NCI-H526 (cell line): Measurements from ENCODE around the gene SPATA6L.

Experiments
- DNase-seq, 2 experiments: peaks; one replicate each; lab custom pipeline; 2025; lab: John Stamatoyannopoulos, UW

SPATA6L gene

DNA sequence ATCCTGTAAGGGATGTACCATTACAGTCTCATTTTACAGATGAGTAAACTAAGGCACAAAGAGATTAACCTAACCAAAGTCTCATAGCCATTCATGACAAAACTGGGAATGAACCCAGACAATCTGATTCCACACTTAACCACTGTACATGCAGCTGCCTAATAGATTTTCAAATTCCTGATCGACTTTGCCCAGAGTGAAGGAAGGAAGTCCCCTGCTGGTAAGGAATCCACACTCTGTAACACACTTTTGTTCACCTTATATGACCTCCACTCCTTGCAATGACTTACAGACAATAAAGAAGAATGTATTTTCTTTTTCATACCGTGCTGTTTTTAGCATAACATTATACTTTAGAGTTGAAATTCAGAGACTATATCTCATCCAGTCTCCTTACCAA is 35.4 kb downstream of the SPATA6L start:
- no peak for DNase-seq

DNA sequence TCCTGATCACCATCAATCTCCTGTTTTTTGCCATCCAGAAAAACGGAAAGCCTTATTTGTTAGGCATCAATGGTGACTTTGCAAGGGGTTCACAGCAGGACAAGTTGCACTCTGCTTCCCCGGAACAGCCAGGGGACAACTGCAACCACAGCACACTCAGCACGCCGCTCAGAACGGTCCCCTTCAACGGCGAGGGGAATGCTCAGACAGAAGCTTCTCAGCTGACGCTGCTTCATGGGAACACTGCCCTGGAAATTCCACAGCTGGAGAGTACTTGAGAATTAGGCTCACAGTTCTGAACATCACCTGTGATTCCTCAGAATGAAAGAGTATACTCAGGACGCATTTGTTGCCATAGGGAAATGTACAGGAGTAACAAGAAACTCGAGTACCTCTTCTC is 44.3 kb downstream of the SPATA6L start:
- no peak for DNase-seq

- no peak for DNase-seq
Observed at GRCh38 chr9:4620881-4621555, 45.3 kb downstream of the SPATA6L start.

DNA sequence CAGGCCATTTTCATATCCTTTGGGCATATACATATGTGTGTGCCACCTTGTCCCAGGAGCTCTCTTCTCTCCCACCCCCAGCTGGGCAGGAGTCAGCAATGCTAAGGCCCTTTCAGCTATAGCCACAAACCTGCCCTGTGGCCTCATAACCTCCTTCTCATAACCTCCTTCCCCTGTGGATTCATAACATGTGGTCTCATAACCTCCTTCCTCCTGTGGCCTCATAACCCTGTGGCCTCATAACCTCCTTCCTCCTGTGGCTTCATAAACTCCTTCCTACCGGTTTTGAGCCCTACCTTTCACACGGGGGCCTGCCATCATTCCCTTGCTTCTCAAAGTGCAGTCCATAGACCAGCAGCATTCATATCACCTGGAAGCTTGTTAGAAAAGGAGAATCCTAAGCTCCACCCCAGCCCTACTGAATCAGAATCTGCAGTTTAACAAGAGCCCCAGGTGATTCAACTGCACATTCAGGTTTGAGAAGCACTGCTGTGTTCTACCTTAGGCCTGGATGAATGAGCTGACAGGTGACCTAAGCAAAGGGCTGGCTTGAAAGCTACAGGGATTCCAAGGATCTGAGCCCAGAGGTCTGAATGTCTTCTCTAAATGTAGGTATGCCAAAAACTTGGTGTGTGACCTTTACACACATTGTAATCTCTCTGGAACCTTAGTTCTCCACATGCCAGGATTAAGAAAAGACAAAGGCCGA is 46.1 kb downstream of the SPATA6L start:
- DNase-seq: no peak

GRCh38 chr9:4618700-4619099 is 47.6 kb downstream of the SPATA6L start:
- no peak for DNase-seq

- no peak for DNase-seq
Observed at GRCh38 chr9:4617752-4618151, 48.5 kb downstream of the SPATA6L start.

GRCh38 chr9:4615778-4616177 is 50.5 kb downstream of the SPATA6L start:
- DNase-seq: no peak

DNA sequence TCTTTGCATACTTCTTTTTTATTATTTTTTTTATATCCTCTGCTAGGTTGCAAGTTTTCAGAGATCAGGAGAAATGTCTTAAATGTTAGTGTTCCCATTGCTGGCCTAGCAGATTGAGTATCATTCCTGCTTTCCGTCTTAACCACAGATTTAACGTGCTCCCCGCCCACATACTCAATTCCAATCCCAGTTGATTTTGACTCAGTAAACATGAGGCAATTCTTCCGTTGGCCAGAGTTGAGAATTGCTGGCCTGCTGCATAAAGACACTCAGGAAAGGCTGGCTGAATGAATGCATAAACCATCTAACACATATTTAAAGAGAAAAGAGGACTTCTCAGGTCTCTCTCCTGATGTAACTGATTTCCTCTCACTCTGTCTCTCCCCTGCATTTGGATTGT is 51.0 kb downstream of the SPATA6L start:
- peak in 1 of 2 experiments; percentile 3 for DNase-seq

GRCh38 chr9:4614627-4615026 is 51.7 kb downstream of the SPATA6L start:
- DNase-seq: no peak

- DNase-seq: peak; percentile 21 to 33
Observed at GRCh38 chr9:4606033-4606432, 60.2 kb downstream of the SPATA6L start.

DNA sequence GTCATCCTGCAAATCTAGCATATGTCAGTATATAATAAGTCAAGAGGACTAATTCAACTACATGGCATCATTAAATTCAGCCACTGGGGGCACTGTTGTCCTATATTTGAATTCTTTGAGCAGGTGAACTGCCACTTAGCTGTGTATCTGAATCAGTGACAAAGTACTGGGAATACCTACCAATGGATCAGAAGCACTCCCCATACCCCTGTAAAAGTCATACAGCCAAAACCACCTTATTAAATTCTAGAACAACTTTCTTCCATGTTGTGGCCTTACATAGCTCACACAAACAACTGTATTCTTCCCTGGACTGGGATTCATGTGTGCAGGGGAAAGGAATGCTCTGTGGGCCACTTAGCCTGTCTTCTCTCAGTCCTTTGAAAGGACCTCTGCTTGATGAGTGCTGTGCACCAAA is 61.6 kb downstream of the SPATA6L start:
- peak; percentile 80 to 90 for DNase-seq

GRCh38 chr9:4603830-4604229 is 62.5 kb downstream of the SPATA6L start:
- no peak for DNase-seq

- no peak for DNase-seq
Observed at GRCh38 chr9:4600368-4600767, 65.9 kb downstream of the SPATA6L start.

DNA sequence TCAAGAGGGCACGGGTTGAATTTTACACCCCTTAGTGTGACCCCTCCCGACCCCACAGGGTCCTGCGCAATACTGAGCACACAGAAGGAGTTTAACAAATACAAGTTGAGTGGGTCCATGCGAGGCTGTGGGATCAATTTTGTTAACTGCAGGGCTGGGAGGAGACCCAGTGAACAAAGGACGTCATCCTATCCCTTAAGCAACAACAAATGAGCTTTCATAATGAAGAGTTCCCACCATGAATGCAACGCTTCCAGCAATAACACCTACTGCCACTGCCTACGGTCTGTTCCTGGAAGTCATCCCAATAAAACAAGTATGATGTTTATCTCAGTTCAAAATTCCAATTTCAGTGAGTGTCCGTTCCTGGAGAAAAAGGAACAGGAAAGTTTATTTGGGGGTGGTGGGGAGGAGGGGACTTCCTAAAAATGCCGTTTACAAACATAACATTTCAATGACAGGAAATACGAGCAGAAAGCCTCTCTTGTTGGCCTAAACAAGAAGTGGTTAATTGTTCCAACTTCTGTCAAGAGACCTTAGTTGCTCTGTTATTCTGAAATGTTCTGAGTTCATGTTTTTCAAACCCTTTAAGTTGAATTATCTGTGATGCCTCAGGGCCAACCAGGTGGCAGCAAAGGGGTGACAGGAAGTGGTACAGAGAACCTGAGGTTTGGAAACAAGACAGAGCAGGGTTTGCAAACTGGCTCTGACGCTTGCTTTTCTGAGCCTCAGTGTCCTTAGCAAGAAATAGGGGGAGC is 69.9 kb downstream of the SPATA6L start:
- no peak for DNase-seq

DNA sequence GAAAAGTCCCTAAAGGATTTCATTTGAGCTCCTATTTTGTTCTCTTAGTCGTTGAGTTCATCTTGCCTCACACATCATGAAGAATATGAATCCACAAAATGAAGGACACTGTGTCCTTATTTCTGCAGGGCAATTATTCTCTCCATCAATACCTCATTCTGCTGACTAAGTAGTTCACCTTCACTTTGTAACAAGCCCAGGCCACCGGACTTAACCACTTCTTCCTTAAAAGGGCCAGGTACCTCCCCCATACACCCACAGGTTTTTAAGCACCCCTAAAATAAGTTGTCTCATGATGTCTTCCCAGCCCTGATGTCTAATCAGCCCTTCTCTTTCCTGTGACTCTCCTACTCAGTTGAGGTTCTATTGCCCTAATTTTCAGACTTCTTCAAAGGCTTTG is 71.3 kb downstream of the SPATA6L start:
- no peak for DNase-seq

DNA sequence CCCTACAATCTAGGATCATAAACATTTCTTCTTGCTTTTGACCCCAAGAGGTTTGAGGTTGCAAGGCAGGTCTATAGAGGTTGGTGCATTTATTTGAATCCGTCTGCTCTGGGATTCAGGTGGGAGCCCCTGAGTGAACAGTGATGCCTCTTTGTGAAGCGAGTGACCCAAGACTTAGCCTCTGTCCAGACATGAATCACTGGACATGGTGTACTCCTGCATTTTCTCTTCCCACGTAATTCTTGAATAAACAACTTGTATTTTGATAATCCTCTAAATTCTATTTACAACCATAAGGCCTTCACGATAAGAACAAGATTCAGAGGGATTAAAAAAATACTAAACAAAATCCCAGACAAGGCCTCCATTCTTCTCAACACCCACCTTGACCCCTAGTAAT is 71.7 kb downstream of the SPATA6L start:
- DNase-seq: no peak

- DNase-seq: no peak
Observed at GRCh38 chr9:4592886-4593285, 73.4 kb downstream of the SPATA6L start.

- no peak for DNase-seq
Observed at GRCh38 chr9:4592295-4592694, 74.0 kb downstream of the SPATA6L start.

DNA sequence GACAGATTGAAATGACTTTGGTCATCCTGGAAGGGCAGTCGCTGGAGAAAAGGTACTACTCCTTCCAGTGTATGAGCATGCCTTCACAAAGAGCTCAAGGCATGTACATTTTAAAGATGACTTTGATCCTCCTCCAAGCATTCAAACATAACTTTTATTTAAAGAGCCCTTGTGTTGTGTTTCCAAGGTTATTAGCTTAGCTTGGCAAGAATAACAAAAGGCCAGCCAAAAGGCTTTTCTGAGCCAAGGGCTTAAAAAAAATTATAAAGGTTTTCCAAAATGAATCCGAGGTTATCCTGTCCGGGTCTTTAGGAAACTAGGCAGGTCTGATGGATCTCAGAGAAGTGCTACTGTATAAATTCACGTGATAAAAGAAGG is 75.2 kb downstream of the SPATA6L start:
- no peak for DNase-seq

DNA sequence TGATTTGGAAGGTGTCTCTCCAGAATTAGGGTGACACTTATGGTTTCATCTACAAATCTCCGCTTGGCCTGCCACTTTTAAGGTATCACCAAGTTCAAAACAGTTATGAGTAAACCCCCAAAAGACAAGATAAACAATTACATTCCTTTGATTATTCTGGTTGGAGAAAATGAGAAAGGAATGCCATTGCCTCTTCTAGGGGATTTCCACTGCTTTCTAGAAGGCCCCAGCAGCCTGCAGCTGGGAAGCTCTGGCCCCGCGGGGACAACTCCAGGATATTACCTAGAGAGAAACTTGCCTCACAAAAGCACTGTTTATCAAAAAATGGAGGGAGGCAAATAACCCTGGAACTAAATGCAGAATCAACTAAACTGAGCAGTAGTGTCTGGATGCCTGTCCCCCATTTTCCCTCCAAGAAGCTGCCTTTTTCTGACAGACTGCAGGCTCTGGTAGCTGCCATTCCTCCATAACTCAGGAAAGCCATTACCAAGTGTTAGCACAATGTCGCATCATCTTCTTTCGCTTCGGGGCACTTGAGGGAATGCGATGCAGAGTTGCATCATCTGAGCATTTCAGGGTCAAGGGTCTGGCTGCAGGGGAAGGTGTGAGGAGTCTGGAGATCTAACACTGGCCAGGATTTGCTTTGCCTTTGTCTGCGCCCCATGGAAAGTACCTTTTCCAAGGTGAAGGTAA is 75.7 kb downstream of the SPATA6L start:
- no peak for DNase-seq

GRCh38 chr9:4588721-4589120 is 77.6 kb downstream of the SPATA6L start:
- DNase-seq: no peak

GRCh38 chr9:4585135-4585534 is 81.1 kb downstream of the SPATA6L start:
- DNase-seq: no peak

DNA sequence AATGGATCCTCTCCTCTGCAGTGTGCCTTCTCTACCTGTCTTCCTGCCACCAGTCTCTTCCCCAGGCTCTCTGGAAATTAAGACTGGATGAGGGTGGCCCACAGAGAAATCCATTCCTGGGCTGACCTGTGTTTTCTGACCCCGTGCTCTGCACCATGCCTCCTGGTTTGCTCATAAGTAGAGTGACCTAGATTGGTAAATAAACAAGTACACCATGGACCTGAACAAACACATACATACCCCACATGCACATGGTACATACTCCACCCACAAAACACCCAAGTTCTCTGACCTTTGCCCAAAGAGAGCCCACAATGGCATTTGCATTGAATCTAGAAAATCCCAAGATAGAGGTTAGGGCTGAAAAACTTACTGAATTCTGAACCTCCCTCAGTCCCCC is 81.6 kb downstream of the SPATA6L start:
- no peak for DNase-seq
